Inflammatory macrophage treated with lipopolysaccharide for 1 hour (primary cell): ENCODE measurements around the gene BUB1B.

Experiments
- DNase-seq, 2 donors: peaks; one replicate each; pipeline ENCODE4 v3.0.0-alpha.2; 2020 to 2022

Gene BUB1B

DNA sequence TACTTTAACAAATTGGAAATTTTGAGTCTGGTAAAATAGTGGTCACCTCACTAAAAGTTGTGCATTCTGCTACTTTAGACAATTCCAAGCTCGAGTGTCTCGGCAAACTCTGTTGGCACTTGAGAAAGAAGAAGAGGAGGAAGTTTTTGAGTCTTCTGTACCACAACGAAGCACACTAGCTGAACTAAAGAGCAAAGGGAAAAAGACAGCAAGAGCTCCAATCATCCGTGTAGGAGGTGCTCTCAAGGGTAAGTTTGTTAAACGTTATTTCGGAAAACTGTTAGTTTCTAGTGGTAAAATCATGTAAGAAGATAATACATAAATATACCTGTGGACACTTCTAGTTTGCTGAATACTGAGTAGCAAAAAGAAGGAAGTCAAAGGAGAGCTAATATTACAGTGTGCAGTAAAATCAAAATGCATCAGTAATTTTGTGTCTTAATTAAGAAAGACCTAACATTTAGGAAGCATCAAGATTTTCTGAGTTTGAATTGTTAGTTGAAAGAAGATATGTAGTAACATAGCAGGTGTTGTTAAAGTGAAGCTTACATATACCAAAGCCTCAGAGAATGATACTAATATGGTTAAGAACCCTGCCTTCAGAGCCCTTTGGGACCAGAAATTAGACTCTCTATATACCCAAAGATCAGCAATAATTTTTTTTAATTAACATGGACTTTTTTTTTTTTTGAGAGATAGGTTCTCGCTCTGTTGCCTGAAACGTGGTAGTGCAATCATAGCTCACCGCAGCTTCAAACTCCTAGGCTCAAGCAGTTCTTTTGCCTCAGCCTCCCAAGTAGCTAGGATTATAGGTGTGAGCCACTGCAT, 23.0 kb downstream of the BUB1B start:
- no peak for DNase-seq

- DNase-seq, result peak in 1 of 2 donors; percentile 39
Observed at GRCh38 chr15:40190591-40190990, 29.7 kb downstream of the BUB1B start.

GRCh38 chr15:40192942-40193341, 32.1 kb downstream of the BUB1B start:
- DNase-seq, result no peak

DNA sequence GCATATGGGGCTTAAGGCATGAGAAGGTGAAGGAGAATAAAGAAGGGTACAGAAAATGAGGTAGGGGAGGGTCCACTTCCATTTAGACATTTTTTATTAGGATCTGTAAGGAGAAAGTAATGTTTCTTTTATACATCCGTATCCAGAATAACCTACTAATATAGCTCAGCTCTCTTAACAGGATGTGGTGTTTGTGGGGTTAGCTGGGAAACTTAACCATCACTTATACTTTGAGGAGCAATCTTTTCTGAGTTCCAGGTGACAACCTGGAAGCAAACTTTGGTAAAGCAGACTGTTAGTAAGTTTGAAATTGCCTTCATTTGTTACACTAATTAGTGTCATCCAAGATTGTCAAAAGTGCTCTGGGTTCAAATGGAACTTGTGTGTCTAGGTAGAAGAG, 36.6 kb downstream of the BUB1B start:
- DNase-seq, result no peak

DNA sequence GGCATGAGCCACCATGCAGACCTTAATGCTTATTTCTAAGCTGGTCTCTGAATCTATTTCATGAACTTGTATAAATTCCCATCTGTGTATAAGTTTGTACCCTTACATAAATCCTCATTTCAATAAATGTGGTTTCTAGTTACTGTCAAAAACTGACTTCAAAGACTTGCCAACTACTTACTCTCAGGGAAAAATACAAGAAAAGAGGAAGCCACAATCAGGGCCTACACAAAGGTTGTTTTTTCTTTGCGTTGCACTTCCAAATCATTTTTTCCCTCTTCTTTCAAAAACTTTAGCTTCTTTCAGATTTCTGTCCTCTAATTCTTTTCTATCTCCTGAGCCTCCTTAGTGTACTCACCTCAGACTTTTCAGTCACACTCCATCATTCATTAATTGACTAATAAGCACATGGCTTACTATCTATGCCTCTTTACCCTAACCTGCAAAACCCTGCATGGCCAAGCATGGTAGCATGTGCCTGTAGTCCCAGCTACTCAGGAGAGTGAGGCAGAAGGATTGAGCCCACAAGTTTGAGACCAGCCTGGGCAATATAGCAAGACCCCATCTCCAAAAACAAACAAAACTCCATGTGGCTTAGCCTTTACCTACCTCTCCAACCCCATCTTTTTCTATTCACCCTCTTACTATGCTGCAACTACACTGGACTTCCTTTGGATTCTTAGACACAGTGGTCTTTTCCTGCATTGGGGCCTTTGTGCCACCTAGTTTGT, 37.7 kb downstream of the BUB1B start:
- DNase-seq, result no peak

- no peak for DNase-seq
Observed at GRCh38 chr15:40204100-40204499, 43.2 kb downstream of the BUB1B start.

DNA sequence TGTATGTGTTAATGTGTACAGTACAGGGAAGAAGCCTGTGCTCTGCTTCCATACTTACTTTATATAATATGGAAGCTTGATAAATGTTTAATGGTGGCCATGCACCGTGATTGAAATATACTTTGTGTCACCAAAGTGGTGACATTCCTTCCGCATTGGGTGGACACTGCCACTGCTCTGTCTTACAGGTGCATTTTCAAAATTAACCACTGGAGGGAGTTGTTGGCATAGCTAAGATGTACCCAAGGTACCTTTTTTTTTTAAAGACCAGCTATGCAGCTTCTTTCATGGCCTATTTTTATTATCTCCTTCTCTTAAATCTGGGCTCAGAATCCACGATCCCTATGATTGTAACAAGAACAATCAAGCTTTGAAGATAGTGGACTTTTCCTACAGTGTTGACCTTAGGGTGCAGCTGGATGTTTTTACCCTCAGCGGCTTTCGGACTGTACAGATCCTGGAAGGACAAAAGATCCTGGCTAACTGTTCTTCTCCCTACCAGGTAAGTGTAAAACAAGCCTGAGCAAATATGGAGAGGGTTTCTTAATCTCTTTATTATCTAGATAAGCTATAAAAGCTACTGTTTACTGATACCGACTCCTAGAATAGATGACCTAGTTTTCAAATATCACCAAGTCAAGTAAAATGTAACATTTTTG, 56.4 kb downstream of the BUB1B start:
- DNase-seq, result peak; percentile 71 to 96

- DNase-seq, result no peak
Observed at GRCh38 chr15:40219801-40220200, 58.9 kb downstream of the BUB1B start.

DNA sequence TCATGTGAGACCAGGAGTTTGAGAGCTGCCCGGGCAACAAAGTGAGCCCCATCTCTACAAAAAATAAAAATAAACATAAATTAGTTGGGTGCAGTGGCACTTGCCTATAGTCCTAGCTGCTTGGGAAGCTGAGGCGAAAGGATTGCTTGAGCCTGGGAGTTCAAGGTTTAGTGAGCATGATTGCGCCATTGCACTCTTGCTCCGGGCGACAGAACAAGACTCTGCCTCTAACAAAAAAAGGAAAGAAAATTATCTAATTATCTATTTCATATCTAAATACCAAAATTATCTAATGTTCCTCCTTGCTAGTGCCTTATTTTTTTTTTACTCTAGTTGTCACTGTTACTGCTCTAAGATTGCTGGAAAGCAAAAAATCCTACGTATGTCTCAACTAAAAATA, 61.3 kb downstream of the BUB1B start:
- DNase-seq, result no peak

- DNase-seq, result no peak
Observed at GRCh38 chr15:40226736-40227135, 65.9 kb downstream of the BUB1B start.

DNA sequence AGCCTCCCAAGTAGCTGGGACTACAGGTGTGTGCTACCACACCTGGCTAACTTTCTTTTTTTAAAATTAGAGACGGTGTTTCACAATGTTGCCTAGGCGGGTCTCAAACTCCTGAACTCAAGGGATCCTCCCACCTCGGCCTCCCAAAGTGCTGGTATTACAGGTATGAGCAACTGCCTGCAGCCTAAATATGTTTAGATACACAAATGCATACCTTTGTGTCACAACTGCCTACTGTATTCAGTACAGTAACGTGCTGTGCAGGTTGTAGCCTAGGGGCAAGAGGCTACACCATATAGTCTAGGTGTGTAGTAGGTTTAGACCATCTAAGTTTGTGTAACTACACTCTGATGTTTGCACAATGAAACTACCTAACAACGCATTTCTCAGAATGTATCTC, 68.4 kb downstream of the BUB1B start:
- no peak for DNase-seq

DNA sequence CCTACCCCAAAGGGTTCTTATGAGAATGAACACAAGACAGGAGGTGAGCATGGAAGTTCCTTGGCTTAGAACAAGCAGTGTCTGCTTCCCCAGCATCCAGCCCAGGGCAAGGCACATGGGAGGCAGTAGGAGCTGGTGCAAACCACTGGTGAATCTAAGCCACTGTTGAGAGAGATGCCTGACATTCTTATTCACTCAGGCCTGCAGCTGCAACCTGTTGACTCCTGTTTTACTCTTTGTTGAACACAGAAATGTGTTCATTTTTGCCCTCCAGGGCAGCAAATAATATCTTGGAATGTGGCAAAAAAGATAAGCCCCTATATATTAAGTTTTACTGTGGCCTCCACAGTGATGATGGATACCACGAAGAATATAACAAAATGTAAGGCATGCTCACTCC, 69.1 kb downstream of the BUB1B start:
- DNase-seq, result no peak

DNA sequence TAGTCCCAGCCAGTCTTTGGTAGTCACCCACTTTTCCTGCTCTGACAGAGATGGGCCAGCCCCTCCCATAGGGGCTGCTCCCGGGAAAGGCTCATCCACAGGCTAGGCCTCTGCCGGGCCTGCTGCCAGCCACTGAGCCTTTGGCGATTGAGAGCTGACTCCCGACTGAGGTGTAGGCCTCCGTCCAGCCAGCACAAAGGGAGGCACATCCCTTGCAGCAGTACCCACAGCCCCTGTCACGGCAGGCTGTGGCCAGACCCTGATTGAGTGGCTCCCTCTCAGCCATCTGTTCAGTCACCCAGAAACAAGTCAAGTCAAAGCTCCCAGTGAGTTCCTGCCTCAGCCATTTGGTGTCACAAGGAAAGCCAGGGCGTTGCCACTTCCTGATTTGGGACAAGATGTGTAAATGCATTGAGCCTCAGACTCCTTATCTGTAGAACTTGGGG, 71.8 kb downstream of the BUB1B start:
- peak; percentile 61 to 63 for DNase-seq

DNA sequence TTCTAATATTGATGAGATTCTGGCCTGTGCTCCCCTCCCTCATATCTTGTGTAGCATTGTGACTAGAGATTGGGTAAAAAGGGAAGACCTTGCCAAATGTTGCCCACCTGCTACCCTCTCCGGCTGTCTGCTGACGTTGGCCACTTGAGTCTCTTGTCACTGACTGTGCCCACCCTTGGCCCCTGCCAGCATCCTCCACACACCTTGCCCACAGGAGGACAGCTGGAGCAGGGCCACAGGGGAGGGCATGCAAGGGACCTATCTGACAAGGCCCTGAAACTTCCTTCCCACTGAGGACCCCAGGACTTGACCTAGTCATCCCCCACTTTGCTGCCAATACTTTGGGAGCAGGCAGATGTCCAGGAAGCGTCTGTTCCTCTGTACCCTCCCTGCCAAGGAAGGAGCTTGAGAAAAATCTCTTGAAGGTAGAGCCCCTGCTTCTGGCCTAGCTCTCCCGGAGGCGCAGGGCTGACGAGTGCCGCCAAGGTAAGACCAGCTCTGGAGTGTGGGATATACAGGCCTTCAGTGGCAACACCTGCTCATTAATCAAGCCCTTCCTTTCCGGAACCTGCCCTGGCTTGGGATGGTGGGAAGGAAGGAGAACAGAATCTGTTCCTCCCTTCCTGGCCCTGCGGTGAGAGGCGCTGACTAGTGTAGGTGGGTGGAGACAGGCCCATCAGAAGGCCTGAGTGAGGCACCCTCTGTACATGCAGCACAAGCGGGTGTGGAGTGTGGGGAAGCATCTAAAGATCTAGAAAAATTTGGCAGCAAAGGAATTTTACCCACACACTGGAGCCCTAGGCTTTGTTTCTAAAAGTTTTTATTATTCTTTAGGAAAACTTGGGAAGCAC, 73.1 kb downstream of the BUB1B start:
- DNase-seq, result peak; percentile 16 to 32

DNA sequence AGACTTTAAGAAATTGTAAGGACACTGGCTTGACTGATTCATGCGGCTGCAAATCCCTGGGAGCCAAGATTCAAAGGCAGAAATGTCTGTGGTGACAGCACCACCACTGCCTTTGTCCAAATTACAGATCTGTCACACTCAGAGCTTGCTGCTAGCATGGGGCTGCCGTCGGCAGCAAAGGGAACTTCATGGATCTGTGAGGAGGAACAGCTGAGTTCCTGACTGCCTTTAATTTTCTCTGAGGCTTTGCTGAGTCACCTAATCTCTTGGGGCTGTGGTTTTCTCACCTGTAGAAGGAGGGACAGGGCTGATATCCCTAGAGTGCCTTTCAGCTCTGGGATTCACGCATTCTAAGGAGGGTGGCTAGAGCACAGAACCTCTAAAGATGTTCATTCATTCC, 73.9 kb downstream of the BUB1B start:
- DNase-seq, result peak; percentile 12 to 26

DNA sequence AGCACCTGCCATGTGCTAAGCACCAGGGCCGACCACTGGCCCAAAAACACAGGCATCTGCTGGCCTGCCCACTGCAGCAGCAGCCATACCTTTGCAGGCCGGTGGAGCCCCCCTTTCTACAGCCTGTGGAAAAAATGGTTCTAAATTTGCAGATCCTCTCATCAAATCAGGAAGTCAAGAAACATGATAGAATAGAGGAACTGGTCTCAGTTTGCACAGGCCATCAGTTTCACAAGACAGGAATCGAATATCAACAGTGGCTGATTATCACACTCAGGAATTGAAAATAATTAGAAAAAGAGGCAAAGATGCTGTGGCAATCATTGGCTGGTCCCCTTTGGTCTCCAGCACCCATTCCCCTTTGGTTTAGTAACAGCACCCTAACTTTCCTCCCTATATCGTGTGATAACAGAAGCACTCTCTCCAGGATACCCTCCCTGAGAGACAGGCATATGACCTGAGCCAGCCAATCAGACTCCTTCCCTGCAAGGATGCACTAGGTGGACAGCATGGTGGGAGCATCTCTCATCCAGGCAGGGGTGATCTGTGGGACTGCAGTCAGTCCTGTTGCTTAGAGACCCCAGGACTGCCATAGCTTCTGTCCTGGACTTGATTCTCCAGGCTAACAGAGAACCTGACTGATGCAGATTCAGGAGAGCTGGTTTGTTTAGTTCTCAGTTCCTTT, 74.5 kb downstream of the BUB1B start:
- DNase-seq, result peak; percentile 61 to 65

- DNase-seq, result peak; percentile 27 to 37
Observed at GRCh38 chr15:40238532-40239403, 77.9 kb downstream of the BUB1B start, which contains the start of gene PAK6. Gene PAK6, plus strand, starts transcription at chr15:40239063. Its CDS starts 25,723 bp downstream, at chr15:40264786.

DNA sequence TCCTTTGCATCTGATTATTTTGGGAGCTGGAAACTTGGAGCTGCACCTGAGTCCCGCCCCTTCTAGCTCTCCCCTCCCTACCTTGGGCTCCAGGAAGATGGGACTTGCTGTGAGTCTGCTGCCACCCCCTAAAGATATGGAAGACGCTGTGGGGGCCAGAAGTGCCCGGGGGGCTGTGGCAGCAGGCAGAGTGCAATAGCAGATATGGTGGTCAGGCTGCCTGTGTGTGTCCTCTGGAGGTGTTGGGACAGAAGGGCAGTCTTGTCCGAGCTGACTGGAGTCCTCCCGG, 78.5 kb downstream of the BUB1B start:
- no peak for DNase-seq

DNA sequence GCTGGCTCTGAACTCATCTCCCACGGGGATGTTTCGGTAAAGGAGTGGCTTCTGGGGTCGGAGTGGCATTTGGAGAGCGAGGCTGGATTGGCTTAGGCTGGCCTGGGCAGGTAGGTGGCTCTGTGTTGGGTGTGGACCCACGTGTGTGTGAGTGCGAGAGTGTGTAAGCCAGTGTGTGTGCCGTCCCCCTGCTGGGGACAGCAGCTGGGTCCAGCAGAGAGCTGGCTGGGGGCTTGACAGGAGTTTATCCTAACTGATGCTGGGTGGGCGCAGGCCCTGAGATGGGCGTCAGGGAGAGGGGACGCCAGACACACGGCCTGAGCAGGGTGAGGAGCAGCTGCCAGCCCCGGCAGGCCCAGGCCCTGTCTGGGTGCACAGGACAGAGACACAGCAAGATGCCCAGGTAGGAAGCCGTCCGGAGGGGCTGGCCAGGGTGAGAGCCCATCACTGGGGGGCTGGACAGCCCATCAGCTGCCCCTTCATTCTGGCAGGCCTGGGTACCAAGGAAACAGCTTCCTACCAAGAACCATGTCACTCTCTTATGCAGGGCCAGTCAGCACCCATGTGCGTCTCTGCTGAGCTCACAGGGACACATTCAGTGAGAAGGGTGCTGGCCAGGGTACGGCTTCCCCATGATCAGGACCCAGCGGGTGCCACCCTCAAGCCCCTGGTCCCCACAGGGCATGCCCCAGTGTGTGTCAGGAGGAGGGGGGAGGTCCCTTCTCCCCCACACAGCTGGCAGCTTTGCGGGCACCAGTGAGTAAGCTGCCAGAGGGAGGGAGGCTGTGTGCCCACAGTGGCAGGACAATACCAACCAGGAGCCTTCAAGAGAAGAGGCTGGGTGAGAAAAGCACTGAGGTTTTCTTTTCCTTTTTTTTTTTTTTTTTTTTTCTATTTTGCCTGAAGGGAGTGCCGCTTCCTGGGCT, 79.1 kb downstream of the BUB1B start:
- DNase-seq, result no peak

DNA sequence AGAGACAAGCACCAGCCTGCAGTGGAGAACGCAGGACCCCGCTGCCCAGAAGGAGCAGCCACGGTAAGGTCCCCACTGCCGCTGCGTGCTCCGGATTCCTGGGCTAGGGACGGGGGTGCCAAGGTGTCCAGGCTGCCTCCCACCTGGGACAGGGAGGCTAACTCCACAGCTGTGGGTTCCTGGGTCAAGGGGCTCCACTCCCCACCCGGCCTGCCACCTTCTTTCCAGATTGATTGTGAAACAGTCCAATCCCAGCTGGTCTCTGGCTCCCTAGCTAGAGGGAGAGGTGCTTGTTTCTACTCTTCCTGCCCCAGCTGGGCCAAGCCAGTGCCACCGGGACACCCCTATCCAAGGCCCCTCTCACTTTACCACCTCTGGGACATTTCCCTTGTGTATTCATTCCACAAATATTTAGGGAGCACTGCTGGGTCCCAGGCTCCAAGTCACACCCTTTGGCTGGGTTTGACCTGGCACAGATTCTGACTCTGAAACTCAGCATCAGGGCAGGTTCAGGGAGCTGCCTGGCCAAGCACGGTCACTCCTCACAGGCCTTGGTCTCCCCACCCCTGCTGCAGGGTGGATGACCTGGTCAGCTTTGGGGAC, 79.9 kb downstream of the BUB1B start:
- DNase-seq, result no peak
